CD8-positive, alpha-beta memory T cell (primary cell): Measurements from ENCODE around the gene CNPY1. TPM values are rescaled to one million over a fixed set of nuclear protein-coding genes. Genes with fewer than 3 reads are reported as not detected.
A peak's percentile ranks its signal among the peaks of the same experiment; 100 is the strongest.

ENCODE experiments used
- CTCF ChIA-PET: fragments of 350-600 bp; sonication (Branson Sonifier 250); formaldehyde crosslinking; loops from one replicate; lab custom pipeline; 2021; ENCODE audit warnings: antibody characterized with exemption; lab: Charles Lee
- POLR2A ChIA-PET: fragments of 350-600 bp; sonication (Branson Sonifier 250); formaldehyde crosslinking; loops from one replicate; lab custom pipeline; 2021; ENCODE audit warnings: antibody characterized with exemption; lab: Charles Lee
- DNase-seq, 5 donors: peaks; one replicate each; pipeline versions ENCODE4 v3.0.0 to v3.0.0-alpha.2; 2020 to 2022; ENCODE audit warnings: mixed read lengths in 1 of 5
- H3K27ac ChIP-seq: one replicate; pipeline ENCODE4 v1.7.0; 2013; ENCODE audit warnings: low read depth, mild to moderate bottlenecking, low read length, moderate library complexity
- H3K27me3 ChIP-seq: 2 replicates; pipeline ENCODE4 v1.7.0; 2013; ENCODE audit warnings: low read length, mild to moderate bottlenecking; ENCODE audit not compliant: insufficient read depth, poor library complexity, severe bottlenecking
- H3K36me3 ChIP-seq: 2 replicates; pipeline ENCODE4 v1.7.0; 2013; ENCODE audit warnings: mild to moderate bottlenecking, low read length, moderate library complexity; ENCODE audit not compliant: insufficient read depth
- H3K4me1 ChIP-seq: 2 replicates; pipeline ENCODE4 v1.7.0; 2013; ENCODE audit warnings: mild to moderate bottlenecking, low read length, moderate library complexity; ENCODE audit not compliant: insufficient read depth
- H3K4me3 ChIP-seq: 2 replicates; pipeline ENCODE4 v1.7.0; 2013; ENCODE audit warnings: mild to moderate bottlenecking, low read length
- H3K9me3 ChIP-seq: 2 replicates; pipeline ENCODE4 v1.7.0; 2013; ENCODE audit warnings: mild to moderate bottlenecking, low read length
- H3K27ac Mint-ChIP-seq, 8 donors: one replicate each; pipeline ENCODE4 v1.8.0; 2020 to 2021; ENCODE audit warnings: mixed read lengths in 8 of 8, mild to moderate bottlenecking in 6 of 8, inconsistent platforms in 3 of 8, moderate library complexity in 3 of 8
- H3K27me3 Mint-ChIP-seq, 2 donors: one replicate each; pipeline ENCODE4 v1.8.0; 2020 to 2021; ENCODE audit warnings: mixed read lengths in 2 of 2, mild to moderate bottlenecking in 1 of 2, moderate library complexity in 1 of 2
- H3K36me3 Mint-ChIP-seq, 3 donors: one replicate each; pipeline ENCODE4 v1.8.0; 2020 to 2021; ENCODE audit warnings: mixed read lengths in 3 of 3, inconsistent platforms in 1 of 3, mild to moderate bottlenecking in 1 of 3
- H3K4me1 Mint-ChIP-seq, 3 donors: one replicate each; pipeline ENCODE4 v1.8.0; 2020 to 2021; ENCODE audit warnings: mixed read lengths in 3 of 3, inconsistent platforms in 1 of 3, mild to moderate bottlenecking in 1 of 3
- H3K4me3 Mint-ChIP-seq, 7 donors: one replicate each; pipeline ENCODE4 v1.8.0; 2020 to 2021; ENCODE audit warnings: mixed read lengths in 7 of 7, mild to moderate bottlenecking in 6 of 7, moderate library complexity in 4 of 7, inconsistent platforms in 2 of 7
- H3K9me3 Mint-ChIP-seq, 5 donors: one replicate each; pipeline ENCODE4 v1.8.0; 2020 to 2022; ENCODE audit warnings: mixed read lengths in 5 of 5, mild to moderate bottlenecking in 3 of 5, moderate library complexity in 2 of 5, inconsistent platforms in 1 of 5
- polyA plus RNA-seq: library from polyadenylated mRNA; unstranded; fragments of 300-500 nt; fragmentation: Illumina TruSeq; gene quantifications from one replicate; pipeline ENCODE4 v1.2.3, GENCODE V29; 2021
- total RNA-seq, 2 experiments: library from RNA; stranded (reverse); gene quantifications; one replicate each; pipeline ENCODE4 v1.2.3, GENCODE V29; 2021

Gene CNPY1
- total and polyA plus RNA-seq, 3 experiments from 2014 or later, result not detected

GRCh38 chr7:155515318-155515717 lies 31.0 kb downstream of the CNPY1 start:
- Mint-ChIP-seq H3K9me3 (peaks cover 0 to 1% (median 0%) of the 10 kb centered on the region in 5 donors), H3K4me1 (peaks cover 3 to 6% (median 3%) of the 10 kb centered on the region in 3 donors), H3K27ac (no peak overlapping the region), H3K27me3 (peaks cover 45 to 88% of the 10 kb centered on the region in 2 donors), H3K4me3 (no peak overlapping the region), H3K36me3 (no peaks in the 10 kb centered on the region)
- Histone ChIP-seq H3K9me3 (no peaks in the 10 kb centered on the region), H3K27ac (no peak overlapping the region), H3K4me1 (no peaks in the 10 kb centered on the region), H3K36me3 (no peaks in the 10 kb centered on the region), H3K27me3 (peaks cover 25% of the 10 kb centered on the region), H3K4me3 (no peak overlapping the region)
- CTCF ChIA-PET, result no interaction called here
- POLR2A ChIA-PET, result no interaction called here
- no peak for DNase-seq

DNA sequence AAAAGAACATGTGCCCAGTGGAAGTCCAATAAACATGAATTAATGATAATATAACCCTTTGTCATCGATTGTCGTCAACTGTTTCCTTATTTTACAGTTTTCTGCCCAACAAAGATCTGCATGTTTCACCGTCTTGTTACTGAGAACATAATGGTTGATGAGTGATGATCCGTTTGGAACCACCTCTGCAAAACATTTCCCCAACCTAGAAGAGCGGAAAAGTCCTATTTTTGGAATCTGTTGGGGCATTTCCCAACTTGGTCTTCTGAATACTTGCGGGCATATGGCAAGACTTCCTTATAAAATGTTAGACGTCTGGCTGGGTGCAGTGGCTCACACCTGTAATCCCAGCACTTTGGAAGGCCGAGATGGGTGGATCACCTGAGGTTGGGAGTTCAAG lies 32.1 kb downstream of the CNPY1 start:
- H3K4me3 ChIP-seq, result no peak overlapping the region
- Mint-ChIP-seq H3K27me3 (peaks cover 50 to 87% of the 10 kb centered on the region in 2 donors), H3K4me1 (peaks cover 8 to 13% (median 9%) of the 10 kb centered on the region in 3 donors), H3K9me3 (peaks cover 0 to 4% (median under 1%) of the 10 kb centered on the region in 5 donors), H3K27ac (no peak overlapping the region), H3K4me3 (no peak overlapping the region), H3K36me3 (no peaks in the 10 kb centered on the region)
- ChIA-PET POLR2A (no interaction called here), CTCF (no interaction called here)
- no peak for DNase-seq
- H3K4me1 ChIP-seq, result no peaks in the 10 kb centered on the region
- no peak overlapping the region for H3K27ac ChIP-seq
- H3K27me3 ChIP-seq, result peaks cover 27% of the 10 kb centered on the region
- H3K9me3 ChIP-seq, result no peaks in the 10 kb centered on the region
- H3K36me3 ChIP-seq, result no peaks in the 10 kb centered on the region

- Histone ChIP-seq H3K4me1 (no peaks in the 10 kb centered on the region), H3K4me3 (no peak overlapping the region), H3K27ac (no peak overlapping the region), H3K27me3 (peaks cover 33% of the 10 kb centered on the region), H3K9me3 (no peaks in the 10 kb centered on the region), H3K36me3 (no peaks in the 10 kb centered on the region)
- peaks cover 53 to 88% of the 10 kb centered on the region in 2 donors for H3K27me3 Mint-ChIP-seq
- H3K36me3 Mint-ChIP-seq, result no peaks in the 10 kb centered on the region
- no peak overlapping the region for H3K4me3 Mint-ChIP-seq
- no peak overlapping the region for H3K27ac Mint-ChIP-seq
- no peak for DNase-seq
- H3K4me1 Mint-ChIP-seq, result peaks cover 12 to 17% (median 14%) of the 10 kb centered on the region in 3 donors
- peaks cover 0 to 6% (median 4%) of the 10 kb centered on the region in 5 donors for H3K9me3 Mint-ChIP-seq
- CTCF ChIA-PET, result no interaction called here
- POLR2A ChIA-PET, result no interaction called here
These were observed 32.6 kb downstream of the CNPY1 start for GRCh38 chr7:155513543-155514285.

GRCh38 chr7:155512246-155512887 lies 34.0 kb downstream of the CNPY1 start:
- no peak overlapping the region for H3K27ac Mint-ChIP-seq
- no peak overlapping the region for H3K27ac ChIP-seq
- no peaks in the 10 kb centered on the region for H3K9me3 ChIP-seq
- ChIA-PET POLR2A (no interaction called here), CTCF (no interaction called here)
- peaks cover 0 to 6% (median 5%) of the 10 kb centered on the region in 5 donors for H3K9me3 Mint-ChIP-seq
- no peaks in the 10 kb centered on the region for H3K36me3 ChIP-seq
- no peaks in the 10 kb centered on the region for H3K36me3 Mint-ChIP-seq
- no peak overlapping the region for H3K4me3 ChIP-seq
- H3K27me3 Mint-ChIP-seq, result peaks cover 55 to 88% of the 10 kb centered on the region in 2 donors
- DNase-seq, result no peak
- H3K27me3 ChIP-seq, result peaks cover 45% of the 10 kb centered on the region
- no peak overlapping the region for H3K4me3 Mint-ChIP-seq
- H3K4me1 ChIP-seq, result no peaks in the 10 kb centered on the region
- H3K4me1 Mint-ChIP-seq, result peaks cover 12 to 23% (median 14%) of the 10 kb centered on the region in 3 donors

DNA sequence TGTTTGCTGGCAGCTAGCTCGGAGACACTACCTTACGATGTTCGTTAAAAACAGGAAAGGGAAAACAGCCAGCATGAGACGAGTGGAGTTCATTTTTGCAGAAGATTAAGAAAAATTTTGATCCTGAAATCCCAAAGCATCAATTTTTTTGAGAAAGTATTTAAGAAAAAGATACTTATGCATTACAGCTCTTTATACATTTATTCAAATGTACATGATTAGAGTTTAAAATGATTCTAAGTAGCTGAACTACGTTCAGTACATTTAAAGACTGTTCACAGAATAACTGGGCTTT lies 34.7 kb downstream of the CNPY1 start:
- no peak for DNase-seq
- Histone ChIP-seq H3K4me3 (no peak overlapping the region), H3K4me1 (peaks cover under 1% of the 10 kb centered on the region), H3K36me3 (no peaks in the 10 kb centered on the region), H3K9me3 (no peaks in the 10 kb centered on the region), H3K27ac (no peak overlapping the region), H3K27me3 (peaks cover 53% of the 10 kb centered on the region)
- Mint-ChIP-seq H3K4me3 (no peak overlapping the region), H3K9me3 (peaks cover 0 to 8% (median 5%) of the 10 kb centered on the region in 5 donors), H3K36me3 (no peaks in the 10 kb centered on the region), H3K27ac (no peak overlapping the region), H3K27me3 (peaks cover 58 to 89% of the 10 kb centered on the region in 2 donors), H3K4me1 (peaks cover 16 to 30% (median 19%) of the 10 kb centered on the region in 3 donors)
- ChIA-PET CTCF (no interaction called here), POLR2A (no interaction called here)

DNA sequence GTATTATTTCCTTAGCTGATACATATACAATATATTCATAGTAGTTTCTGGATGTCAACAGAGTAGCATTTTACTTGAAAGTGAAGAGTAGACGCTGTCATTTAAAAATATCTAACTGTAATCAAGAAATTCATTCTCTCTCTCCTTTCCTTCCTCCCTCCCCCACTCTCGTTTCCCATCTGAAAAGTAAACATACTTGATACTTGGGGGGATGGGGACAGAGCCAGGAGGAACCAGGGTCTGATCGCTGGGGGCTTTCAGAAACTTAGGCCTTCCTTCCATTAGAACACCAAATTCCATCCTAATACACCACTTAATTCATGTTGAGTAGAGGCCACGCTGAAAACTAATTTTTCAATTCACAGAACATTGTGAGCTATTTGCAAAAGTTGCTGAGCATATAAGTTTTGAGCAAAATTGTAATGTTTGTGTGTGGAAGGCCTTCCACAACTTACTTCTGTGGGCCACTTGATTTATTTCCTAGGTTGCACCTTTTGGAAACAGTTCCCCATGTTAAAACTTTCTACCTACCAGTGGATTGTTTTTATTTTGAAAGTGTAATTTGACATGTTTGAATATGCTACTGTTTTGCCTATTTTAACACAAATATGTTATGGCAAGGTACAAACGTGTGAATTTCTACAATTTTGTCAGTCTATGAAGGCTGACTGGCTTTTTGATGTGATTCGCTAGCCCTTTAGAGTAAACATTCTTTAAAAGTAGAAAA lies 35.2 kb downstream of the CNPY1 start:
- Histone ChIP-seq H3K4me1 (peaks cover 4% of the 10 kb centered on the region), H3K27me3 (peaks cover 58% of the 10 kb centered on the region), H3K27ac (no peak overlapping the region), H3K4me3 (no peak overlapping the region), H3K9me3 (no peaks in the 10 kb centered on the region), H3K36me3 (no peaks in the 10 kb centered on the region)
- POLR2A ChIA-PET, result no interaction called here
- Mint-ChIP-seq H3K4me1 (peaks cover 16 to 31% (median 21%) of the 10 kb centered on the region in 3 donors), H3K27me3 (peaks cover 61 to 90% of the 10 kb centered on the region in 2 donors), H3K36me3 (no peaks in the 10 kb centered on the region), H3K9me3 (peaks cover 0 to 8% (median 5%) of the 10 kb centered on the region in 5 donors), H3K27ac (peak overlapping the region in 1 of 8 donors; percentile 43), H3K4me3 (no peak overlapping the region)
- no peak for DNase-seq
- CTCF ChIA-PET, result no interaction called here

- Mint-ChIP-seq H3K27ac (no peak overlapping the region), H3K9me3 (peaks cover 0 to 8% (median 5%) of the 10 kb centered on the region in 5 donors), H3K27me3 (peaks cover 69 to 91% of the 10 kb centered on the region in 2 donors), H3K4me3 (peak overlapping the region in 4 of 7 donors; percentile 50 to 75 (median 63)), H3K36me3 (no peaks in the 10 kb centered on the region), H3K4me1 (peaks cover 17 to 31% (median 24%) of the 10 kb centered on the region in 3 donors)
- Histone ChIP-seq H3K9me3 (no peaks in the 10 kb centered on the region), H3K27me3 (peaks cover 60% of the 10 kb centered on the region), H3K4me3 (no peak overlapping the region), H3K36me3 (no peaks in the 10 kb centered on the region), H3K4me1 (peaks cover 4% of the 10 kb centered on the region), H3K27ac (no peak overlapping the region)
- CTCF ChIA-PET, result no interaction called here
- DNase-seq, result no peak
- POLR2A ChIA-PET, result no interaction called here
These were observed 36.4 kb downstream of the CNPY1 start for GRCh38 chr7:155509725-155510551.
